ENCODE results near the gene TREML4. TPM values are rescaled to one million over a fixed set of nuclear protein-coding genes. Genes with fewer than 3 reads are reported as not detected.

Gene TREML4
- total and polyA plus RNA-seq, 9 of the 15 experiments (the other 6 are each of a cell fraction or from before 2014, with no cell fraction given) = not detected

GRCh38 chr6:41280381-41281057, 52.4 kb downstream of the TREML4 start:
- Histone ChIP-seq H3K9me3 (replicated peaks; ENCODE audit: control insufficient read depth, insufficient read depth, low read depth, low read length) (no peaks in the 10 kb centered on the region), H3K4me3 (no peak overlapping the region), H3K27me3 (ENCODE audit: control insufficient read depth in 2 of 2, insufficient read depth in 2 of 2, low read length in 2 of 2) (peaks cover 15 to 44% of the 10 kb centered on the region in 2 experiments; a peak in 4 of 5 replicates), H3K9me1 (ENCODE audit: control insufficient read depth, insufficient read depth, low read length) (no peaks in the 10 kb centered on the region), H3K9ac (ENCODE audit: insufficient read depth in 1 of 2, low read depth in 2 of 2, low read length in 2 of 2) (no peak overlapping the region), H4K20me1 (replicated peaks; ENCODE audit: control insufficient read depth, insufficient read depth, low read length) (no peaks in the 10 kb centered on the region), H3K4me2 (ENCODE audit: insufficient read depth, low read length) (no peak overlapping the region), H3K27ac (ENCODE audit: extremely low read depth, low read depth, low read length) (no peak overlapping the region), H3K79me2 (ENCODE audit: control insufficient read depth, insufficient read depth, low read length) (no peaks in the 10 kb centered on the region), H3K36me3 (ENCODE audit: control insufficient read depth, insufficient read depth, low read length) (no peaks in the 10 kb centered on the region), H2AFZ (ENCODE audit: low read depth, low read length) (no peak overlapping the region), H3K4me1 (replicated peaks in 1 of 2; ENCODE audit: control insufficient read depth in 2 of 2, insufficient read depth in 2 of 2, low read length in 2 of 2) (peaks cover 0 to 8% of the 10 kb centered on the region in 2 experiments; a peak in 2 of 5 replicates)
- TF ChIP-seq KAT2B (IDR thresholded peaks at IDR 0.05; ENCODE audit: low read depth, low read length) = no peak
- TF ChIP-seq NONO (IDR thresholded peaks at IDR 0.05; ENCODE audit: low read depth in 2 of 2, low read length in 1 of 2) = no peak
- TF ChIP-seq RBM22 (IDR thresholded peaks at IDR 0.05; ENCODE audit: low read depth, low read length, poor library complexity, severe bottlenecking) = no peak
- TF ChIP-seq MTA1 (IDR thresholded peaks at IDR 0.05; ENCODE audit: borderline replicate concordance) = no peak
- TF ChIP-seq MAZ (CRISPR knock-in tag; conservative IDR thresholded peaks at IDR 0.05 in 1 of 2, IDR thresholded peaks at IDR 0.05 in 1 of 2) = no peak
- no peak for TF ChIP-seq ID3 (CRISPR knock-in tag; IDR thresholded peaks at IDR 0.05)
- no peak for TF ChIP-seq ID3 (tag; IDR thresholded peaks at IDR 0.05)
- TF ChIP-seq E2F3 (CRISPR knock-in tag; IDR thresholded peaks at IDR 0.05) = no peak
- no peak for TF ChIP-seq HMGXB4 (CRISPR knock-in tag; IDR thresholded peaks at IDR 0.05)
- TF ChIP-seq SFPQ (IDR thresholded peaks at IDR 0.05; ENCODE audit: low read depth, low read length) = no peak
- TF ChIP-seq SRSF1 (IDR thresholded peaks at IDR 0.05; ENCODE audit: low read depth, low read length) = no peak
- no peak for TF ChIP-seq CBX2 (IDR thresholded peaks at IDR 0.05; ENCODE audit: insufficient read depth, low read length, poor library complexity, severe bottlenecking)
- no peak for TF ChIP-seq GATAD2A (IDR thresholded peaks at IDR 0.05)
- no peak for TF ChIP-seq KLF13 (tag; IDR thresholded peaks at IDR 0.05; ENCODE audit: borderline replicate concordance, low read depth)
- BruUV-seq (replicated peaks) = no TSS peak
- WGBS (ENCODE audit: insufficient coverage, low coverage, missing lambda C conversion rate) = 6% methylated on average over 1 of the region's 1 CpG
- DNase-seq (ENCODE audit: extremely low read depth in 1 of 4, low spot score in 3 of 4) = no peak
- no peak for ATAC-seq
- in situ Hi-C loops (cut with MboI) (no loop called here), intact Hi-C loops (cut with micrococcal nuclease) (no loop called here)
- ChIA-PET CTCF (ENCODE audit: low intra/inter-chr PET ratio) (no interaction called here), POLR2A (interaction anchor here (0.8 kb wide), 1 partner anchor 9 kb away, joined by 3 read pairs; no protein-coding TSS in a partner anchor)
- FAIRE-seq = no peak
